Neural progenitor cell (in vitro differentiated cells): ENCODE results near the gene SHISA5. TPM values are rescaled to one million over a fixed set of nuclear protein-coding genes. Genes with fewer than 3 reads are reported as not detected.
"Not testable (repeated sequence)": the region's sequence is repeated elsewhere in the genome, so short reads cannot be mapped to it uniquely, and the experiment has no call there.

ENCODE experiments used
- DNase-seq: peaks from one replicate; pipeline ENCODE4 v3.0.0-alpha.2; 2016; ENCODE audit warnings: low spot score
- H2AFZ ChIP-seq: fragments of 200-600 bp; sonication (generic); replicated peaks from 2 replicates; pipeline ENCODE4 v1.6.1; 2016; ENCODE audit warnings: antibody characterized with exemption
- H3F3A ChIP-seq: fragments of 200-600 bp; sonication (generic); 2 replicates; pipeline ENCODE4 v1.6.1; 2016; ENCODE audit warnings: antibody characterized with exemption, low read depth
- H3K27ac ChIP-seq: fragments of 200-600 bp; sonication (generic); 2 replicates; pipeline ENCODE4 v1.5.1; 2016; ENCODE audit warnings: mild to moderate bottlenecking
- H3K27me3 ChIP-seq: fragments of 200-600 bp; sonication (generic); 2 replicates; pipeline ENCODE4 v1.6.1; 2016; ENCODE audit warnings: mild to moderate bottlenecking, moderate library complexity
- H3K36me3 ChIP-seq: fragments of 200-600 bp; sonication (generic); 2 replicates; pipeline ENCODE4 v1.5.1; 2016
- H3K4me1 ChIP-seq: fragments of 200-600 bp; sonication (generic); 2 replicates; pipeline ENCODE4 v1.6.1; 2016; ENCODE audit warnings: mixed run types
- H3K4me2 ChIP-seq: fragments of 200-600 bp; sonication (generic); 2 replicates; pipeline ENCODE4 v1.6.1; 2016
- H3K4me3 ChIP-seq: fragments of 200-600 bp; sonication (generic); 2 replicates; pipeline ENCODE4 v1.5.1; 2016
- H3K79me2 ChIP-seq: fragments of 200-600 bp; sonication (generic); 2 replicates; pipeline ENCODE4 v1.6.1; 2016; ENCODE audit warnings: low read depth
- H3K9ac ChIP-seq: fragments of 200-600 bp; sonication (generic); 2 replicates; pipeline ENCODE4 v1.6.1; 2016
- H3K9me3 ChIP-seq: fragments of 200-600 bp; sonication (generic); 2 replicates; pipeline ENCODE4 v1.5.1; 2016; ENCODE audit warnings: low read depth
- H4K20me1 ChIP-seq: fragments of 200-600 bp; sonication (generic); 2 replicates; pipeline ENCODE4 v1.6.1; 2016; ENCODE audit warnings: low read depth
- H3K27ac Mint-ChIP-seq: 3 replicates; pipeline ENCODE4 v1.8.0; 2021; ENCODE audit warnings: mixed read lengths
- H3K27me3 Mint-ChIP-seq: 2 replicates; pipeline ENCODE4 v1.8.0; 2022; ENCODE audit warnings: low read depth, mild to moderate bottlenecking, inconsistent platforms, moderate library complexity, mixed read lengths; ENCODE audit not compliant: insufficient read depth
- H3K36me3 Mint-ChIP-seq: 3 replicates; pipeline ENCODE4 v1.8.0; 2021; ENCODE audit warnings: mixed read lengths
- H3K4me1 Mint-ChIP-seq: 3 replicates; pipeline ENCODE4 v1.8.0; 2021; ENCODE audit warnings: mixed read lengths
- H3K4me3 Mint-ChIP-seq: 3 replicates; pipeline ENCODE4 v1.8.0; 2021; ENCODE audit warnings: mild to moderate bottlenecking, moderate library complexity, mixed read lengths
- H3K9me3 Mint-ChIP-seq: 3 replicates; pipeline ENCODE4 v1.8.0; 2020; ENCODE audit warnings: mixed read lengths
- EZH2 ChIP-seq: fragments of 200-600 bp; sonication (generic); IDR thresholded peaks from 2 replicates; pipeline ENCODE4 v1.6.1; 2017; ENCODE audit warnings: antibody characterized with exemption, mild to moderate bottlenecking, moderate library complexity
- EZH2phosphoT487 ChIP-seq: fragments of 200-600 bp; sonication (generic); IDR thresholded peaks from 2 replicates; pipeline ENCODE4 v1.6.1; 2017; ENCODE audit warnings: antibody characterized with exemption
- total RNA-seq: library from RNA; depleted of rRNA; stranded (reverse); fragments of >200 nt; gene quantifications from 2 replicates; pipeline ENCODE4 v1.2.3, GENCODE V29; 2015; ENCODE audit warnings: low replicate concordance
- TF ChIP-seq, protein P1 (sequence below): fragments of 200-600 bp; sonication (generic); IDR thresholded peaks from 2 replicates; pipeline ENCODE4 v1.5.1; 2017; ENCODE audit warnings: antibody characterized with exemption, mild to moderate bottlenecking

The SHISA5 gene
- total RNA-seq, 1 donor from 2014 or later, result 54.8 TPM

DNA sequence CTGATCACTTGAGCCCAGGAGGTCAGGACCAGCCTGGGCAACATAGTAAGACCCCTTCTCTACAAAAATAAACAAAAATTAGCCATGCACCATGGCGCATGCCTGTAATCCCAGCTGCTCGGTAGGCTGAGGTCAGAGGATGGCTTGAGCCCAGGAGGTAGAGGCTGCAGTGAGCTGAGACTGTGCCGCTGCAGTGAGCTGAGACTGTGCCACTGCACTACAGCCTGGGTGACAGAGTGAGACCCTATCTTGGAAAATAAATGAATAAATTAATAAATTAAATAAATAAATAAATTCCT is 10.8 kb downstream of the SHISA5 start:
- Histone ChIP-seq H3K9ac (no peak overlapping the region), H3K27ac (no peak overlapping the region), H3K9me3 (no peaks in the 10 kb centered on the region), H4K20me1 (no peaks in the 10 kb centered on the region), H3K36me3 (no peaks in the 10 kb centered on the region), H3K4me2 (no peak overlapping the region), H3K4me1 (no peaks in the 10 kb centered on the region), H3K27me3 (no peaks in the 10 kb centered on the region), H3K79me2 (no peaks in the 10 kb centered on the region), H2AFZ (no peak overlapping the region), H3K4me3 (no peak overlapping the region), H3F3A (no peaks in the 10 kb centered on the region)
- H3K27ac Mint-ChIP-seq, result no peak overlapping the region
- DNase-seq, result no peak
- H3K27me3 Mint-ChIP-seq, result peaks cover 5% of the 10 kb centered on the region
- TF ChIP-seq EZH2, result no peak
- TF ChIP-seq, protein P1, sequence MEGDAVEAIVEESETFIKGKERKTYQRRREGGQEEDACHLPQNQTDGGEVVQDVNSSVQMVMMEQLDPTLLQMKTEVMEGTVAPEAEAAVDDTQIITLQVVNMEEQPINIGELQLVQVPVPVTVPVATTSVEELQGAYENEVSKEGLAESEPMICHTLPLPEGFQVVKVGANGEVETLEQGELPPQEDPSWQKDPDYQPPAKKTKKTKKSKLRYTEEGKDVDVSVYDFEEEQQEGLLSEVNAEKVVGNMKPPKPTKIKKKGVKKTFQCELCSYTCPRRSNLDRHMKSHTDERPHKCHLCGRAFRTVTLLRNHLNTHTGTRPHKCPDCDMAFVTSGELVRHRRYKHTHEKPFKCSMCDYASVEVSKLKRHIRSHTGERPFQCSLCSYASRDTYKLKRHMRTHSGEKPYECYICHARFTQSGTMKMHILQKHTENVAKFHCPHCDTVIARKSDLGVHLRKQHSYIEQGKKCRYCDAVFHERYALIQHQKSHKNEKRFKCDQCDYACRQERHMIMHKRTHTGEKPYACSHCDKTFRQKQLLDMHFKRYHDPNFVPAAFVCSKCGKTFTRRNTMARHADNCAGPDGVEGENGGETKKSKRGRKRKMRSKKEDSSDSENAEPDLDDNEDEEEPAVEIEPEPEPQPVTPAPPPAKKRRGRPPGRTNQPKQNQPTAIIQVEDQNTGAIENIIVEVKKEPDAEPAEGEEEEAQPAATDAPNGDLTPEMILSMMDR, result no peak
- TF ChIP-seq EZH2phosphoT487, result no peak
- H3K36me3 Mint-ChIP-seq, result peaks cover 12% of the 10 kb centered on the region
- H3K4me1 Mint-ChIP-seq, result peaks cover 6% of the 10 kb centered on the region
- peaks cover 2% of the 10 kb centered on the region for H3K9me3 Mint-ChIP-seq
- no peak overlapping the region for H3K4me3 Mint-ChIP-seq

DNA sequence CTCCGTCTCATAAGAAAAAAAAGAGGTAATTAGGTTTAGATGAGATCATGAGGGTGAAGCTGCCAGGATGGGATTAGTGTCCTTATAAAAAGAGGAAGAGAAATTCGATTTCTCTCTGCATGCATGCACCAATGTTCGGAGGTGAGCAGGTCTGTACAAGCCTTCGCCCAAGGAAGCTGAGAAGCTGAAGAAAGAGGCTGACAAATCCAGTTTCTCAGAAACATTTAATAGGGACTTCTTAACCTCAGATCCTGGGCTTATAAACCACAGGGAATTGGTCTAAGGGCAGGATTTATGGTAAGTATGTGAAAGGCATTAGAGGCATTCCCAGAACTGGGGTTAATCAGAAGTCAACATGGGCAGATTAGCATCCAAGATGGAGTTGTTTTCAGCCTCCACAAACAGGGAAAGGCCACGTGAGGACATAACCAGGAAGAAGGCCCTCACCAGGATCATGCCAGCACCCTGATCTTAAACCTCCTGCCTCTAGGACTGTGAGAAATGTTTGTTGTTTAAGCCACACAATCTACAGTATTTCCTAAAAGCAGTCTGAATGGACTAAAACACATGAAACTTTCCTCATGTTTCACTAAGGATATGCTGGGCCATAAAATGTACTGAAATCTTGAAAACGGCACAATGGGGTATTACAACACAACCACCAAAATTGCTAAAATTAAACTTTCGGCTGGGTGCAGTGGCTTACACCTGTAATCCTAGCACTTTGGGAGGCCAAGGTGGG is 11.3 kb downstream of the SHISA5 start:
- Histone ChIP-seq H3K4me1 (no peaks in the 10 kb centered on the region), H4K20me1 (no peaks in the 10 kb centered on the region), H3K36me3 (no peaks in the 10 kb centered on the region), H3K4me3 (no peak overlapping the region), H3F3A (peaks cover under 1% of the 10 kb centered on the region), H3K9ac (no peak overlapping the region), H3K9me3 (no peaks in the 10 kb centered on the region), H2AFZ (no peak overlapping the region), H3K27ac (no peak overlapping the region), H3K27me3 (no peaks in the 10 kb centered on the region), H3K79me2 (no peaks in the 10 kb centered on the region), H3K4me2 (no peak overlapping the region)
- TF ChIP-seq EZH2, result no peak
- no peak for TF ChIP-seq EZH2phosphoT487
- TF ChIP-seq, protein P1, result no peak
- Mint-ChIP-seq H3K9me3 (no peaks in the 10 kb centered on the region), H3K27ac (peak overlapping the region; percentile 58), H3K4me3 (no peak overlapping the region), H3K27me3 (peaks cover 5% of the 10 kb centered on the region), H3K36me3 (peaks cover 8% of the 10 kb centered on the region), H3K4me1 (peaks cover 6% of the 10 kb centered on the region)
- no peak for DNase-seq

DNA sequence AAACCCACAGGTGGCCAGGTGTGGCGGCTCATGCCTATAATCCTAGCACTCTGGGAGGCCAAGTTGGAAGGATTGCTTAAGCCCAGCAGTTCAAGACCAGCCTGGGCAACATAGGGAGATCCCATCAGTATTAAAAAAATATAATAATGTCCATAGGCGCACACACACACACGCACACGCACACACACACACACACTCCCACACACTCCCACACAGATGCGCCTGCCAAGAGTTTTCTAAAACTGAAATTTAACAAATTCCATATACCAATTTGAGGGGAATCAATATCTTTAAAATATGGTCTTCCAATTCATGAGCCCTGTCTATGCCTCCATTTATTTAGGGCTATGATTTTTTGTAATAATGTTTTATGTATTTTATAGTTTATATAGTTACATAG is 17.0 kb downstream of the SHISA5 start:
- Histone ChIP-seq H4K20me1 (no peaks in the 10 kb centered on the region), H3K4me3 (no peak overlapping the region), H3K79me2 (no peaks in the 10 kb centered on the region), H2AFZ (no peak overlapping the region), H3K27me3 (no peaks in the 10 kb centered on the region), H3K4me1 (no peaks in the 10 kb centered on the region), H3K27ac (no peak overlapping the region), H3K4me2 (no peak overlapping the region), H3K9me3 (no peaks in the 10 kb centered on the region), H3K36me3 (no peaks in the 10 kb centered on the region), H3F3A (peaks cover 15% of the 10 kb centered on the region), H3K9ac (no peak overlapping the region)
- Mint-ChIP-seq H3K27me3 (peaks cover 14% of the 10 kb centered on the region), H3K9me3 (no peaks in the 10 kb centered on the region), H3K27ac (no peak overlapping the region), H3K4me1 (peaks cover 3% of the 10 kb centered on the region), H3K36me3 (peaks cover 6% of the 10 kb centered on the region), H3K4me3 (no peak overlapping the region)
- DNase-seq, result no peak
- TF ChIP-seq EZH2phosphoT487 (no peak), EZH2 (no peak)
- TF ChIP-seq, protein P1, result no peak

DNA sequence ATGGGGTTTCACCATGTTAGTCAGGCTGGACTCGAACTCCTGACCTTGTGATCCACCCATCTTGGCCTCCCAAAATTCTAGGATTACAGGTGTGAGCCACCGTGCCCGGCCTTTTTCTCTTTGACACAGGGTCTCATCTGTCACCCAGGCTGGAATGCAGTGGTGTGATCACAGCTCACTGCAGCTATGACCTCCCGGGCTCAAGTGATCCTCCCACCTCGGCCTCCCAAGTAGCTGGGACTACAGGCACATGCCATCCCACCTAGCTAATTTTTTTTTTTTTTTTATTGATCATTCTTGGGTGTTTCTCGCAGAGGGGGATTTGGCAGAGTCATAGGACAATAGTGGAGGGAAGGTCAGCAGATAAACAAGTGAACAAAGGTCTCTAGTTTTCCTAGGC is 21.2 kb downstream of the SHISA5 start:
- not testable (repeated sequence) for H2AFZ ChIP-seq, H3K27me3 Mint-ChIP-seq, DNase-seq, H3K79me2 ChIP-seq, H4K20me1 ChIP-seq, H3K4me2 ChIP-seq, H3K4me3 Mint-ChIP-seq, H3K4me1 ChIP-seq, H3K36me3 Mint-ChIP-seq, H3K27me3 ChIP-seq, H3K36me3 ChIP-seq, H3K9me3 ChIP-seq, H3K4me3 ChIP-seq, H3K27ac ChIP-seq, H3K9ac ChIP-seq, H3K4me1 Mint-ChIP-seq, H3K27ac Mint-ChIP-seq, H3K9me3 Mint-ChIP-seq
- peaks cover 15% of the 10 kb centered on the region for H3F3A ChIP-seq

DNA sequence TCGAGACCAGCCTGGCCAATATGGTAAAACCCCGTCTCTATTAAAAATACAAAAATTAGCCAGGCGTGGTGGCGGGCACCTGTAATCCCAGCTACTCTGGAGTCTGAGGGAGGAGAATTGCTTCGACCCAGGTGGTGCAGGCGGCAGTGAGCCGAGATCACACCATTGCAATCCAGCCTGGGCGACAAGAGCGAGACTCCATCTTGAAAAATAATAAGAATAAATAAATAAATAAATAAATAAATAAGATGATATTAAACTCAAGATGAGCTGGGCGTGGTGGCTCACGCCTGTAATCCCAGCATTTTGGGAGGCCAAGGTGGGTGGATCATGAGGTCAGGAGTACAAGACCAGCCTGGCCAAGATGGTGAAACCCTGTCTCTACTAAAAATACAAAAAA is 23.1 kb downstream of the SHISA5 start:
- H3K9me3 Mint-ChIP-seq, H3K79me2 ChIP-seq, H2AFZ ChIP-seq, H3K36me3 Mint-ChIP-seq, H3K27me3 ChIP-seq, H3K9me3 ChIP-seq, H3K36me3 ChIP-seq, H4K20me1 ChIP-seq, H3K4me1 Mint-ChIP-seq, H3K27ac Mint-ChIP-seq, DNase-seq, H3K27ac ChIP-seq, H3K4me3 Mint-ChIP-seq, H3F3A ChIP-seq, H3K4me1 ChIP-seq, H3K4me3 ChIP-seq, H3K27me3 Mint-ChIP-seq, H3K9ac ChIP-seq, H3K4me2 ChIP-seq: not testable (repeated sequence)
